Ectodermal cell (in vitro differentiated cells): ENCODE measurements around the gene MAPK12.
A peak's percentile ranks its signal among the peaks of the same experiment; 100 is the strongest.
"Not testable (repeated sequence)": the region's sequence is repeated elsewhere in the genome, so short reads cannot be mapped to it uniquely, and the experiment has no call there.

Source experiments
- H3K27ac ChIP-seq: 2 replicates; pipeline ENCODE4 v1.7.0; 2013; ENCODE audit warnings: mild to moderate bottlenecking, low read depth, low read length; ENCODE audit not compliant: insufficient read depth, poor library complexity, severe bottlenecking
- H3K27me3 ChIP-seq: 2 replicates; pipeline ENCODE4 v1.7.0; 2013; ENCODE audit warnings: mild to moderate bottlenecking, low read length; ENCODE audit not compliant: insufficient read depth, control insufficient read depth, poor library complexity, severe bottlenecking
- H3K36me3 ChIP-seq: one replicate; pipeline ENCODE4 v1.7.0; 2013; ENCODE audit warnings: low read length; ENCODE audit not compliant: control insufficient read depth, insufficient read depth
- H3K4me1 ChIP-seq: one replicate; pipeline ENCODE4 v1.7.0; 2013; ENCODE audit warnings: low read length; ENCODE audit not compliant: control insufficient read depth, insufficient read depth
- H3K4me3 ChIP-seq: 2 replicates; pipeline ENCODE4 v1.7.0; 2013; ENCODE audit warnings: low read depth, low read length, control low read depth; ENCODE audit not compliant: insufficient read depth
- H3K9me3 ChIP-seq: 2 replicates; pipeline ENCODE4 v1.7.0; 2013; ENCODE audit warnings: mild to moderate bottlenecking, low read length, moderate library complexity; ENCODE audit not compliant: control insufficient read depth
- WGBS, 2 experiments: methylation state at CpG; one replicate each; pipeline ENCODE4 v1.1.7; 2013; ENCODE audit warnings: missing lambda C conversion rate in 2 of 2; 5-methylcytosine and 5-hydroxymethylcytosine counted together

MAPK12 gene

DNA sequence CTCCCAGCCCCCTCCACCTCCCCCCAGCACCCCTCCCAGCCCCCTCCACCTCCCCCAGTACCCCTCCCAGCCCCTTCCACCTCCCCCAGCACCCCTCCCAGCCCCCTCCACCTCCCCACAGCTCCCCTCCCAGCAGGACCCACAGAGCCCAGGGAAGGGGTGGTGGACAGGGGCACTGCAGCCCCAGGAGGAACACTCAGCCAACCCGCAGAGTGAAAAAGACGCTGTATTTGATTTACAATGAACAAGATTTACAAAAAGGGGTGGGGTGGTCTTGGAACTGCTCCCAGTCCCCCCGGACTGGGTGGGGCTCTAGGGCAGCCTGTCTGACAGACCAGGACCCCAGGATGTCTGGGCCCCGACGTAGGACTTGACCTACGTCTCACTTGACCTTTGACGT lies 13.3 kb upstream of the MAPK12 start:
- Histone ChIP-seq H3K4me1 (peaks cover 35% of the 10 kb centered on the region), H3K27ac (no peak overlapping the region), H3K9me3 (no peaks in the 10 kb centered on the region), H3K27me3 (peaks cover 18% of the 10 kb centered on the region), H3K4me3 (no peak overlapping the region), H3K36me3 (peaks cover 44% of the 10 kb centered on the region)
- 85 to 87% methylated on average over 7 of the region's 7 CpGs for WGBS, 2 experiments

DNA sequence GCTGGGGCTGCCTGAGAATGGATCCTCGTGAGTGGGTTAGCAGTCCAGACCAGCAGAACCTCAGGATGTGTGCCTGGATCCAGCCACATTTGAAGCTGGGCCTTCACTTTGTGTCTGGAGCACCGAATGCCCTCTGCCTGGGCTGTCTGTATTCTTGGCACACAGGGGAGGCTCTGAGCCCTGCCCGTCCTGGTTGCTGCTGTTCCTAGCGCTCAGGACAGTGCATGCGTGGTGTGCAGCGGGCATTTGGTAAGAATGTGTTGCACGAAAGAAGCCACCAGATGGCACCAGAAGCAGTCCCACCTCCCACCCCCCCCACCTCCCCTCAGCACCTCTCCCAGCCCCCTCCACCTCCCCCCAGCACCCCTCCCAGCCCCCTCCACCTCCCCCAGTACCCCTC lies 12.8 kb upstream of the MAPK12 start:
- Histone ChIP-seq H3K4me3 (no peak overlapping the region), H3K27me3 (peaks cover 23% of the 10 kb centered on the region), H3K9me3 (no peaks in the 10 kb centered on the region), H3K4me1 (peaks cover 40% of the 10 kb centered on the region), H3K27ac (no peak overlapping the region), H3K36me3 (peaks cover 43% of the 10 kb centered on the region)
- 71 to 73% methylated on average over 6 of the region's 7 CpGs for WGBS, 2 experiments

DNA sequence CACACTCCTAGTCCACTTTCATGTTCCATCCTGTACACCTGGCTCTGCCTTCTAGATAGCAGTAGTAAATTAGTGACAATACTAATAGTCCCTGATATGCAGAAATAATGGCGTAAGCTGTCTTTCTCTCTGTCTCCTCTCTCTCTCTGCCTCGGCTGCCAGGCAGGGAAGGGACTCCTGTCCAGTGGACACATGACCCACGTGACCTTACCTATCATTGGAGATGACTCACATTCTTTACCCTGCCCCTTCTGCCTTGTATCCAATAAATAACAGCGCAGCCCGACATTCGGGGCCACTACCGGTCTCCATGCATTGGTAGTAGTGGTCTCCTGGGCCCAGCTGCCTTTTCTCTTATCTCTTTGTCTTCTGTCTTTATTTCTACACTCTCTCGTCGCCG lies 12.3 kb upstream of the MAPK12 start:
- Histone ChIP-seq H3K4me1 (peaks cover 40% of the 10 kb centered on the region), H3K36me3 (peaks cover 38% of the 10 kb centered on the region), H3K27me3 (peaks cover 28% of the 10 kb centered on the region)
- WGBS, 2 experiments: 86 to 88% methylated on average over 10 of the region's 10 CpGs
- not testable (repeated sequence) for H3K9me3 ChIP-seq, H3K4me3 ChIP-seq, H3K27ac ChIP-seq

DNA sequence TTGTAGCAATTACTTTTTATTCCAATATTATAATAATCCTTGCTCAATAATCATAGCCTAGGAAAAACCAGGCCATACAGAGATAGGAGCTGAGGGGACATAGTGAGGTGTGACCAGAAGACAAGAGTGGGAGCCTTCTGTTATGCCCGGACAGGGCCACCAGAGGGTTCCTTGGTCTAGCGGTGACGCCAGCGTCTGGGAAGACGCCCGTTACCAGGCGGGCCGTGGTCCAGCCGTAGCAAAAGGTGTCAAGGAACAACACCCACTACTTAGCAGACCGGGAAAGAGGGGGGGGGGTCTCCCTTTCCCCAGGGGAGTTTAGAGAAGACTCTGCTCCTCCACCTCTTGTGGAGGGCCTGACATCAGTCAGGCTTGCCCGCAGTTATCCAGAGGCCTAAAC lies 11.9 kb upstream of the MAPK12 start:
- Histone ChIP-seq H3K27me3 (peaks cover 33% of the 10 kb centered on the region), H3K4me1 (peaks cover 40% of the 10 kb centered on the region), H3K36me3 (peaks cover 33% of the 10 kb centered on the region)
- H3K27ac ChIP-seq, H3K4me3 ChIP-seq, H3K9me3 ChIP-seq: not testable (repeated sequence)
- 90 to 96% methylated on average over 11 of the region's 11 CpGs for WGBS, 2 experiments

DNA sequence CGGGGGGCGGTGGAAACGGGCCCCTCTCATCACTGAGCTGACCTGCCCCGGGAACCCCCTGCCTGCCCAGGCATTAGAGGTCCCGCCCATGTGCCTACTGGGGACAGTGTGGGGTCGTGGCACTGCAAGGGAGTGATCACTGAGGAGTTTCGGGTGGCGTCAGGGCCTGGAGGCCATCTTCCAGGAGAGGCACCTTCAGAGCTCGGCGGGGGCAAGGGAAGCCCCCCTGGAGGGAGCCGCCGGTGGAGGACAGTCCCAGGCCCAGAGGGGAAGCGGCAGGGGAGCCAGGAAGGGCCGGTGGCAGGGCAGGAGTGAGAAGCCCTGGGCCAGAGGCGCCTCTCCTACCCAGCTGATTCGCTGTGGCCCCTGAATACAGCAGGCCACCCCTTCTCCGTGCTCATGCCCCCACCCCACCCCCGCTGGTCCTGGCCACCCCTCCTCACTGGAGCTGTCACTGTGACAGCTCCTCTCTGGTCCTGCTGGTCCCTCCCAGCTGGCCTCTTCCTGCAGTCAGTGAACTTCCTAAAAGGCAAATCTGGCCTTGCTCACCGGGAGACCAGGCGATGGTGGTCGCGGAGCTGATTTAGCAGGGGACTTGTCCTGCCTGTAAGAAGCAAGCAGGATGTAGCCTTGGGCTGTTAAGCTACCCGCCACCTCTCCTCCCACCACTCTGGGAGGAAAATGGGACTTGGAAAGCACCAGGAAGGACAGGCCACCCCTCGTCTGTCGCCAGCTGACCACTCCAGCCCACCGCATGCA lies 10.7 kb upstream of the MAPK12 start:
- Histone ChIP-seq H3K4me1 (peaks cover 40% of the 10 kb centered on the region), H3K27ac (no peak overlapping the region), H3K4me3 (peak overlapping the region; percentile 14), H3K27me3 (peaks cover 44% of the 10 kb centered on the region), H3K36me3 (peaks cover 22% of the 10 kb centered on the region), H3K9me3 (no peaks in the 10 kb centered on the region)
- 22 to 24% methylated on average over 26 of the region's 26 CpGs for WGBS, 2 experiments

DNA sequence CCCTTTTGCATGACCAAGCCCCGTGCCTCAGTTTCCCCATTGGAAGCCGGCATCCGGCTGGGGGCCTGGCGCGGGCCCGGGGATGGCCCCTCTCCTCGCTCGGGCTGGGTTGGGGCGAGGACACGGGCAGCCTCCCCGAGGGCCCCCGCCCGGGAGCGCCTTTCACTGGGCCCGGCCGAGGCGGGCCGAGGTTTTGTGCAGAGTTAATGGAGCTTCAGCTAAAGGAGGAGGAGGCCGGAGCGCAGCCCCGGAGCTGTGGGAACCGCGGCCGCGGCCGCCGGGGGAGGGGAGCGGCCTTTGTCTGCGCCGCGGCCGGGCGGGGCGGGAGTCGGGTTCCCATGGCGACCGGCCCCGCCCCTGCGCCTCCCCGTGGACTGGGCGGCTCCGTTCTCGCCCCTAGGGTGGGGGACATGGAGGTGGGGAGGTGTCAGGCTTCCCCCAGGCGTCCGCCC lies 10.1 kb upstream of the MAPK12 start:
- Histone ChIP-seq H3K27me3 (peaks cover 51% of the 10 kb centered on the region), H3K4me3 (peak overlapping the region; percentile 29), H3K9me3 (no peaks in the 10 kb centered on the region), H3K4me1 (peaks cover 40% of the 10 kb centered on the region), H3K36me3 (peaks cover 16% of the 10 kb centered on the region), H3K27ac (peak overlapping the region; percentile 36)
- 1% methylated on average over 45 of the region's 45 CpGs for WGBS, 2 experiments

DNA sequence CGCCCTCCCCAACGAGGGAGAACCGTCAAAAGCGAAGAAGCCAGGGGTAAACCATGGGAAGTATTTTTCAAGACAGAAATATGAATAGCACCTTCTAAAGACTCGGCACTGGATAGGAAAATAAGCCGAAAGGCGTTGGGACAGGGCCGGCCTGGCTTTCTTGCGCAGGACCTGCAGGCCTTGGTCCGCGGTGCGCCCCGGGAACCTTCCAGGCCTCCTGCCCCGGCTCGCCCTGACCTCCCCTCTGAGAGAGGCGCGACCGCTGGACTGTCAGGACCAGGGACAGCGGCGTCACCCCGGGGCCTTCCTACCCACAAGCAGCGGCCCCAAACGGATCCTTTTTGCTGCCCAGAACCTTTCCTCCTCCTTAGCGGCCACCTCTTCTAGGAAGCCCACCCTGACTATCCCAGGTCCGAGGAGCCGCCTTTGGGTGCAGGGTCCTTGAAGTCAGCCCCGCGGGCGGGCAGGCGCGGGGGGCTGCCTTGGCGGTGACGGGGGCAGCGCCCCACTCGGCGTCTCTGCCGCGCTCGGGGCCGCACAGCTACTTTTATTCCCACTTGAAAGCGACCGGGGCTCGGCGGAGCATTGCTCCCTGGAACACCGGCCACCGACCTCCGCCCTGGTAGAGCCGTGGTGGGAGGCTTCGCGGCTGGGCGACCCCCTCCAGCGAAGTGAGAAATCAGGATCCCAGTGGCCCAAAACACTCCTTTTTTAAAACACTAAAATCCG lies 9.3 kb upstream of the MAPK12 start:
- H3K27me3 ChIP-seq: peaks cover 57% of the 10 kb centered on the region
- peak overlapping the region; percentile 38 for H3K4me3 ChIP-seq
- H3K4me1 ChIP-seq: peaks cover 40% of the 10 kb centered on the region
- H3K36me3 ChIP-seq: peaks cover 9% of the 10 kb centered on the region
- no peaks in the 10 kb centered on the region for H3K9me3 ChIP-seq
- H3K27ac ChIP-seq: no peak overlapping the region
- WGBS, 2 experiments: 4 to 5% methylated on average over 53 of the region's 53 CpGs

DNA sequence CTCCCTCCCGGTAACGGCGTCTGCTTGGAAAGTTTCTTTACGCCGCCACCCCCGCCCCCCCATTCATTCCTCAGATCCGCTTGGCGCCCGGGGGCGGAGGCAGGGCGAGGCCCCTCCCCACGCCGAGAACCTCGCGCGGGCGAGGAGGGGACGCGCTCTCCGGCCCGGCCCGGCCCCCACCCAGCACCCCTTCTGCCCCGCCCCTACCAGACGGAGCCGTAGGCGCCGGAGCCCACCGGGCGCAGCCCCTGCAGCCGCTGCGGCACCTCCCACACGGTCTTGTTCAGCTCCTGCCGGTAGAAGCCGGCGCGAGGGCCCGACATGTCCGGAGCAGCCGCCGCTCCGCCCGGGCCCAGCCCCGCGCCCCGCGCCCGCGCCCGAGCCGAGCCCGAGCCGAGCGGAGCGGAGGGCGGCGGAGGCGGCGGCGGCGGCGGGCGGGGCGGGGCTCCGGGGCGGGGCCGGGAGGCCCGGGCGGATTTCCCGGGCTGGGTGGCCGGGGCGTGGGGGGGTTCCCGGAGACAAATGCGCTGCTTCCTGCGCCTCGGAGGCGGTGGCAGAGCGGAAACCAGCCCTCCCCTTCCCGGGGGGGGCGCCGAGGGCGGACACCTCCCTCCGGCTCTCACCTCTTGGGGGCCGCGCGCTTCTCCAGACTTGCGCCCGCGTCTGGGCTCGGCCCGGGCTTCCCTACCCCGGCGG lies 8.6 kb upstream of the MAPK12 start, which contains the start of gene MAPK11:
MAPK11 (minus strand) TSS at position 411 of the 696 bp plus-strand sequence; CDS start at position 323, 88 bp downstream.
- H3K4me1 ChIP-seq: peaks cover 37% of the 10 kb centered on the region
- peaks cover 60% of the 10 kb centered on the region for H3K27me3 ChIP-seq
- no peak within 1 kb of the TSS for H3K27ac ChIP-seq
- peak within 1 kb of the TSS; percentile 38 for H3K4me3 ChIP-seq
- 1% methylated on average over 92 of the region's 92 CpGs for WGBS, 2 experiments
- H3K36me3 ChIP-seq: peaks cover 2% of the 10 kb centered on the region
- H3K9me3 ChIP-seq: no peaks in the 10 kb centered on the region

DNA sequence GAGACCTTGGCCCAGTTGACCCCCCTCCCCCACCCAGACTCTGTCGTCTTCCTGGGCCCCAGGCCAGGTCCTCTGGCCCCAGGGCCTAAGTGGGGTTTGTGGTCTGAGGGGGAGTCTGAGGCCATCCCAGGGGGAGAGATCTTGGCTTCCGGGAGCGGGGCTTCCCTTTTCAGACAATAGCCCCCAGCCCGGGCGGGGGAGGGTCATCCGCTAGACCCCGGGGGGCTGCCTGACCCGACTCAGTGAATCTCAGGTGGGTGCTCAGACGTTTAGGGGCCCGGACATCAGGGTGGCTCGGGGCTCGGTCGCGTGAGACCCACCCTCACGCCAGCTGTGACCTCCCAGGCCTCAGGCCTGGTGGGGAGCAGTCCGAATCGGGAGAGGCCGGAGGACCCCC lies 8.1 kb upstream of the MAPK12 start:
- H3K27me3 ChIP-seq: peaks cover 60% of the 10 kb centered on the region
- WGBS, 2 experiments: 20 to 22% methylated on average over 18 of the region's 18 CpGs

DNA sequence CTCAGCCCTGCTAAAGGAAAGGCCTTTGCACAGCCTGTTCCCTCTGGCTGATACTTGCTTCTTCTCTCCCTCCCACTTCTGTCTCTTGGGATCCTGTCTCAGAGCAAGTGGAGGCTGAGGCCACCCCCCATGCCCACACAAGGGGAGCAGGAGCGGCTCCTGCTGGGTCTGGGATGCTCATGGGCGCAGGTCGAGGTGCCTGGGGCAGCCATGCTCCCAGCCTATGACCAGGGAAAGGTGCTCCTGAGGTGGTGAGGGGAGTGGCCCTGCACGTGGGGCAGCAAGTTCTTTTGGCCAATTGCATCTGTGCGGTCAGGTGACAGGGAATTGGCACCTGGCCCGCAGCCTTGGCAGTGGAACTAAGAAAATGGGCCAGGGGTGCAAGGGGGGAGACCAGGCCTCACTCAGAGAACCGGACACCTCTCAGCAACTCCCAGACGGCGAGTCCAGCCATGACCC lies 7.2 kb upstream of the MAPK12 start:
- Histone ChIP-seq H3K9me3 (no peaks in the 10 kb centered on the region), H3K27me3 (peaks cover 60% of the 10 kb centered on the region), H3K27ac (no peak overlapping the region), H3K4me1 (peaks cover 31% of the 10 kb centered on the region), H3K36me3 (no peaks in the 10 kb centered on the region), H3K4me3 (no peak overlapping the region)
- 82 to 85% methylated on average over 9 of the region's 9 CpGs for WGBS, 2 experiments

More for the DNA sequence above, 8.1 kb upstream of the MAPK12 start:
- H3K4me1 ChIP-seq: peaks cover 35% of the 10 kb centered on the region
- peak overlapping the region; percentile 31 for H3K4me3 ChIP-seq
- no peak overlapping the region for H3K27ac ChIP-seq
- no peaks in the 10 kb centered on the region for H3K9me3 ChIP-seq
- H3K36me3 ChIP-seq: no peaks in the 10 kb centered on the region
